SK-N-SH treated with all-trans-retinoic acid at 6 μM for 48 hours (cell line): ENCODE results near the gene NAV3.

Source experiments
- ATAC-seq: fragments of 200-7000 bp; cut with Tn5 transposase; 3 replicates; pipeline ENCODE4 v1.9.1; 2020; ENCODE audit warnings: mild to moderate bottlenecking, moderate library complexity
- ARNTL ChIP-seq: fragments of 450-650 bp; formaldehyde crosslinking; IDR thresholded peaks from 2 replicates; pipeline ENCODE4 v1.5.0; 2020; ENCODE audit warnings: low read depth, mild to moderate bottlenecking, moderate library complexity, borderline replicate concordance
- BACH2 ChIP-seq: fragments of 250-450 bp; sonication (Bioruptor Pico); IDR thresholded peaks from 2 replicates; pipeline ENCODE4 v1.9.0; 2021; ENCODE audit warnings: mild to moderate bottlenecking, borderline replicate concordance
- CREB5 ChIP-seq: fragments of 250-450 bp; sonication (Bioruptor Pico); IDR thresholded peaks from 2 replicates; pipeline ENCODE4 v1.5.1; 2020; ENCODE audit warnings: low read depth, mild to moderate bottlenecking, moderate library complexity
- CSDC2 ChIP-seq: fragments of 250-450 bp; sonication (Bioruptor Pico); IDR thresholded peaks from 2 replicates; pipeline ENCODE4 v1.5.0; 2020; ENCODE audit warnings: mild to moderate bottlenecking, moderate library complexity
- CSRNP3 ChIP-seq: fragments of 250-450 bp; sonication (Bioruptor Pico); IDR thresholded peaks from 2 replicates; pipeline ENCODE4 v1.5.1; 2021; ENCODE audit warnings: mild to moderate bottlenecking, moderate library complexity
- GLIS3 ChIP-seq: fragments of 250-450 bp; sonication (Bioruptor Pico); IDR thresholded peaks from 2 replicates; pipeline ENCODE4 v1.5.0; 2020; ENCODE audit warnings: mild to moderate bottlenecking, moderate library complexity
- ISL1 ChIP-seq: fragments of 250-450 bp; sonication (Bioruptor Pico); IDR thresholded peaks from 2 replicates; pipeline ENCODE4 v2.1.2; 2022; ENCODE audit warnings: mild to moderate bottlenecking, moderate library complexity
- PATZ1 ChIP-seq: fragments of 250-450 bp; sonication (Bioruptor Pico); IDR thresholded peaks from 2 replicates; pipeline ENCODE4 v1.8.0; 2020; ENCODE audit warnings: mild to moderate bottlenecking, moderate library complexity, borderline replicate concordance
- POU6F1 ChIP-seq: fragments of 250-450 bp; sonication (Bioruptor Pico); IDR thresholded peaks from 2 replicates; pipeline ENCODE4 v1.8.0; 2021; ENCODE audit warnings: low read depth, mild to moderate bottlenecking, moderate library complexity, borderline replicate concordance
- RARB ChIP-seq: fragments of 250-450 bp; sonication (Bioruptor Pico); IDR thresholded peaks from 2 replicates; pipeline ENCODE4 v1.8.0; 2021; ENCODE audit warnings: mild to moderate bottlenecking, moderate library complexity
- SNAI2 ChIP-seq: fragments of 250-450 bp; sonication (Bioruptor Pico); IDR thresholded peaks from 2 replicates; pipeline ENCODE4 v1.5.0; 2020; ENCODE audit warnings: mild to moderate bottlenecking, moderate library complexity
- TCF4 ChIP-seq: fragments of 250-450 bp; sonication (Bioruptor Pico); IDR thresholded peaks from 2 replicates; pipeline ENCODE4 v1.8.0; 2021; ENCODE audit warnings: mild to moderate bottlenecking, moderate library complexity, borderline replicate concordance
- TOX ChIP-seq: fragments of 250-450 bp; sonication (Bioruptor Pico); IDR thresholded peaks from 2 replicates; pipeline ENCODE4 v1.8.0; 2021; ENCODE audit warnings: mild to moderate bottlenecking, moderate library complexity, borderline replicate concordance
- ZC3H10 ChIP-seq: fragments of 250-450 bp; sonication (Bioruptor Pico); IDR thresholded peaks from 2 replicates; pipeline ENCODE4 v1.5.1; 2021; ENCODE audit warnings: mild to moderate bottlenecking, moderate library complexity
- ZFP3 ChIP-seq: fragments of 250-450 bp; sonication (Bioruptor Pico); IDR thresholded peaks from 2 replicates; pipeline ENCODE4 v1.5.0; 2020; ENCODE audit warnings: mild to moderate bottlenecking, moderate library complexity
- ZFP30 ChIP-seq: fragments of 450-650 bp; formaldehyde crosslinking; IDR thresholded peaks from 2 replicates; pipeline ENCODE4 v1.5.0; 2022; ENCODE audit warnings: mild to moderate bottlenecking, moderate library complexity
- ZNF565 ChIP-seq: fragments of 450-650 bp; formaldehyde crosslinking; conservative IDR thresholded peaks from 2 replicates; pipeline ENCODE4 v1.5.0; 2020; ENCODE audit warnings: low read depth, mild to moderate bottlenecking, moderate library complexity
- ZNF8 ChIP-seq: fragments of 450-650 bp; formaldehyde crosslinking; IDR thresholded peaks from 2 replicates; pipeline ENCODE4 v1.5.0; 2020; ENCODE audit warnings: mild to moderate bottlenecking, moderate library complexity

The NAV3 gene

GRCh38 chr12:78171061-78171460 is 340.4 kb downstream of the NAV3 start (continued):
- no peak for TF ChIP-seq PATZ1 (CRISPR knock-in tag)
- no peak for TF ChIP-seq TCF4 (CRISPR knock-in tag)
- TF ChIP-seq CSRNP3 (CRISPR knock-in tag), result no peak
- TF ChIP-seq CREB5 (CRISPR knock-in tag), result no peak

GRCh38 chr12:78176643-78177042 is 345.9 kb downstream of the NAV3 start:
- TF ChIP-seq ARNTL (no peak), ZNF8 (CRISPR knock-in tag) (no peak), ZNF565 (CRISPR knock-in tag) (no peak), RARB (CRISPR knock-in tag) (no peak), POU6F1 (no peak), ZFP3 (CRISPR knock-in tag) (no peak), BACH2 (CRISPR knock-in tag) (no peak), CREB5 (CRISPR knock-in tag) (no peak), ISL1 (CRISPR knock-in tag) (no peak), ZFP30 (CRISPR knock-in tag) (no peak)
- no peak for ATAC-seq

GRCh38 chr12:78177298-78177697 is 346.6 kb downstream of the NAV3 start:
- ATAC-seq, result no peak
- no peak for TF ChIP-seq TOX (CRISPR knock-in tag)
- no peak for TF ChIP-seq ZFP30 (CRISPR knock-in tag)
- no peak for TF ChIP-seq SNAI2 (CRISPR knock-in tag)
- TF ChIP-seq ZC3H10 (CRISPR knock-in tag), result no peak
- TF ChIP-seq ZFP3 (CRISPR knock-in tag), result no peak
- TF ChIP-seq, all 23 proteins: peak for 0

- no peak for TF ChIP-seq BACH2 (CRISPR knock-in tag)
- no peak for TF ChIP-seq TCF4 (CRISPR knock-in tag)
- TF ChIP-seq CSDC2 (CRISPR knock-in tag), result no peak
- TF ChIP-seq ZFP3 (CRISPR knock-in tag), result no peak
- TF ChIP-seq GLIS3 (CRISPR knock-in tag), result no peak
- no peak for TF ChIP-seq SNAI2 (CRISPR knock-in tag)
- TF ChIP-seq ARNTL, result no peak
- no peak for ATAC-seq
Measured at GRCh38 chr12:78179346-78179745, 348.7 kb downstream of the NAV3 start.

GRCh38 chr12:78181544-78182162 is 351.0 kb downstream of the NAV3 start:
- ATAC-seq, result peak; percentile 80
- TF ChIP-seq SNAI2 (CRISPR knock-in tag), result no peak
- TF ChIP-seq POU6F1, result no peak
- no peak for TF ChIP-seq ZFP3 (CRISPR knock-in tag)
- no peak for TF ChIP-seq ARNTL
- TF ChIP-seq, all 23 proteins: peak for 0
